ENCODE measurements around the gene WWC2.

Gene WWC2

DNA sequence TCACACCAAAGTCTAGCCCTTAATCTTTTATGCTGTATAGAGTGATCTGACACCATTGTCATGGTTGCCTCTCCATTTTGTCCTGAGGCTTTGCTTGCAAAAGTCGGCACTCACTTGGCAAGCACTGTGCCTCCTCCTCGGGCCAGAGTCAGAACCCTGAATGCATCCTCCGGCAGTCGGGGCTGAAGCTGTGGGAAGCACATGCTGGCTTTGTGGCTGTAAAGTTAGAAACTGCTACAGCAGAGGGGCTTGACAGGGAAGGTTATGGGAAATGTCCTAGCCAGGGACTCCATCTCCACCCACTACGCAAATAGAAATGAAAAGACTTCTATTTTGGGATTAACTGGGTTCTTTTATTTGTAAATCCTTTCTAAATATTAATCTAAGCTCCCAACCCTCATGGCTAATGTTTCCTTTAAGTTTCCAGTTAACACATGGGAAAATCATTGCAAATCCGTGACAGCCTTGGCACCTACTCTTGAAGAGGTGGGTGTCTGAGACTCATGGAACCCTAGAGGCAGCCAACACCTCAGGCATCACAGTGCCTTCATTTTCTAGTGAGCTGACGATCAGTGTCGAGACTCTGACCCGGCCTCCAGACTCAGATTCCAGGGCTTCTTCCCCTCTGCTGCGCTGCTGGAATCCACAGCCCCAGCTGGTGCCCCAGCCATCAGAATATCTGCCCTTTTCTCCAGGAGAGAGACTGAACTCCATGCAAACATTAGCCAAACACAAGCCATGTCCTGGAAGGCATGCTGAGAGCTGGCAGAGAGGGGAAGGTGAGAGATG lies 231.1 kb downstream of the WWC2 start:
- no peak for DNase-seq (ENCODE audit: low spot score)

DNA sequence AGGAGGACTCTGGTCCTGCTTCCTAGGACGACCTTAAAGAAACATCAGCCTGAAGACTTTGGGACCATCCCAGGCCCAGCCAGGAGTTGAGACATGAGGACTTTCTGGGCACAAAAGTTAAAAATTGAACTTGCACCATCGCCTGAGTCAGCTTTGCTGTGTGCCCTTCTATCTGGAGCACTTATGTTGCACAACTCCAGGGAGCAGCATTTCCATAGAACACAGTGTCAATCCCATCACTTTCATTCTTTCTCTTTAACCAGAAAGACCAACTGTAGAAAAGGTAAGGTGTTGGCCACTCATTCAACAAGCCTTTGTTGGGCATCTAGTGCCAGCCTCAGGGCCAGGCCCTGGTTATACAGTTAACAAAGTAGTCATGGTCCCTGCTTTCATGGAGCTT lies 231.8 kb downstream of the WWC2 start:
- DNase-seq (ENCODE audit: low spot score): no peak

- no peak for DNase-seq (ENCODE audit: low spot score)
Observed at GRCh38 chr4:183332447-183332846, 233.4 kb downstream of the WWC2 start.

DNA sequence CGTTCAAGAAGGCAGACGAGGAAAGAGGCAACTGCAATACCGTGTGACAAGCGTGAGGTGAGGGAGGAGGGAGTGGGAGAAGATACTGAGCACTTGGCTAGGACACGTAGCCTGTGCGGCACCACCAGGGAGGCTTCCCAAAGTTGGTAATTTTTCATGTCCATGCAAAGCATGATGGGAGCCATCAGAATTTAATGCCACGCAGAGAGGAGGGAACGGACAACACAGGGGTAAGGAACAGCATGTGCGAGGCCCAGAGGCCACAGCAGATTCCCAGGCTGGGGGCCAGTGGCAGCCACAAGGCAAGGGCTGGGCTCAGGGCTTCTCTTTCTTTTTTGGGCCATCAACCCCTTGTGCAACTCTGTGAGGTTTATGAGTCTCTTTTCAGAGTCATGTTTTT lies 234.1 kb downstream of the WWC2 start:
- no peak for DNase-seq (ENCODE audit: low spot score)

GRCh38 chr4:183333983-183334382 lies 234.9 kb downstream of the WWC2 start:
- DNase-seq (ENCODE audit: low spot score): no peak

DNA sequence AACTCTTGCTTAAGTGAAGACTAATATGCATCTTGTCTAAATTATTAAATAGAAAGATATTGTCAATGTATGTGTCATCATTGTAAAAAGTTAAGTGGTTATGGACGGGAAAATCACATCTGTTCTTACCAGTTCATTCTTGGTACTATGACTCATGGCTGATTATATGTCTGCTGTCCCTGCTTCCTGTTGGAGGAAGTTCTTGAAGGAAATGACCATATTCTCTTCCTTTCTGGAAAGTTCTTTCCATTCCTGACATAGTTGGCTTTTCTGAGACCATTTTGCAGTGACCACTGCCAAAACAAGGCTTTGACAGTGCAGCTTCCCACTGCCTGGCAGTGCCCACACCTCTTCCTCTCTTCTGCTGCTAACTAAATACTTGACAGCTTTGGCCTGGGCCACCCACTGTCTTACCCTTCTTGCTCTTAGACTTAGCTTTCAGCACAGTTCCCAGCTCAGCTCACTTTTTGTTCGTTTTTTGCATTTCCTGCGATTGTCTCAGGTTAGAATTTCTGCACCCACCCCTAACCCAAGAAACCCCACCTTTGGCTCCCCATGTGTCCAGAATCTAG lies 236.4 kb downstream of the WWC2 start:
- no peak for DNase-seq (ENCODE audit: low spot score)

DNA sequence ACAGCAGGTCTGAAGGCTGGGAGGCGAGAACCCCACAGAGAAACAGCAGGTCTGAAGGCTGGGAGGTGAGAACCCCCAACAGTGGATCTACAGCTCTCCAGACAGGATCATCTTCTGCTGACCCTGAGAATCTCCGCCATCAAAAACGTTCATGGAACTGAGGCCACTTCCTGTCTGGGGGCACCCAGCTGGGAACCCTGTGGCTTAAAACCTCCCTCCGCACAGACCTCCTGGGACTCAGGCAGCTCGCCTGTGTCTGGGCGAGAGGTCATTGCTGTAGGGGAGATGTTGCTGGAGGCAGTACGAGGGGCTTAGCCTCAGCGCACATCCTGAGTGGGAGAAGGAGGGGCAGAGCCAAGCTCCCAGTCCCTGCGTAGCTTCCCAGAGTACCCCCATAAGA lies 238.3 kb downstream of the WWC2 start:
- no peak for DNase-seq (ENCODE audit: low spot score)

- DNase-seq (ENCODE audit: low spot score): no peak
Observed at GRCh38 chr4:183337833-183338232, 238.8 kb downstream of the WWC2 start.

DNA sequence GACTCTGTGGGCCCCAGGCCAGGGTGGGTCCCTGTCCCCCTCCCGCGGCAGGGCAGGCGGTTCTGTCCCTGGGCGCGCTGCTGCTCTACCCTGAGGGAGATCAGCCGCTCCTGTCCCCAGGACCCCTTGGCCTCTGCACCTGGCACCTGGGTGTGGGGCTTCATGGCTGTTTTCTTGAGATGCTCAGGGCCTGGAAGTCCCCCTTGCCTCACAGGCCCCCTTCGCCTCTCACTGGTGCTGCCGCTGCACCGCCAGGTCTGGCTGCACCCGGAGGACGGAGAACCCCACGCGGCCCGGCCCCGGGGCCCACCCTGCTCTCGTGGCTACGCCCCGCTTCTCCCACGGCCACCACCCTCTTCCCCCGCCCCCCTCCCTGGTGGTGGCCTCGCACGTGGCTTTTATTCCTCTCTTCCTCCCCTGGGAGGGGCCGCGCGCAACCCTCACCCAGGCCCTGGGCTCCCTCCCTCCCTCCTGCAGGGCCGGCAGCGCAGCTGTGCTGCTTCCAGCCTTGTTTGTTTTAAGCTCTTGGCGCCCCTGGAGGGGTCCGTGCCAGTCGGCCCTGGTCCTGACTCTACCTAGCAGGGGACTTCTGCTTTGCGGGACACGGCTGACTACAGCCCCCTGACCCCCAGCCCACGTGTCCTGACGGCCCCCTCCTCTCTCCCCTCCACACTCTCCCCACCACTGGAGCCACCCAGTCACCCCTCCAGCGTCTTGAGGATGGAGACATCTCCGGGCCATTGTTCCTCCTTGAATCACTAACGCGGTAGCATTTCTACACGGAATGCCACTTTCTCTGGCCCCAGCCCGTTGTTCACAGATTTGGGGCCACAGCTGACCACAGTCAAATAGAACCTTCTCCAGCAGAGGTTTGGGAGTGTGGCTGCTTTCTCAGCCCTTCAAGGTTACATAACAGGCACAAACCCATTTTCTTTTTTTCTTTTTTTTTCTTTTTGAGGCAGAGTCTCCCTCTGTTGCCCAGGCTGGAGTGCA lies 243.8 kb downstream of the WWC2 start:
- DNase-seq (ENCODE audit: low spot score): no peak

GRCh38 chr4:183343730-183344129 lies 244.7 kb downstream of the WWC2 start:
- no peak for DNase-seq (ENCODE audit: low spot score)

GRCh38 chr4:183344523-183345255 lies 245.6 kb downstream of the WWC2 start:
- no peak for DNase-seq (ENCODE audit: low spot score)

GRCh38 chr4:183345261-183345660 lies 246.2 kb downstream of the WWC2 start:
- no peak for DNase-seq (ENCODE audit: low spot score)

GRCh38 chr4:183347146-183347545 lies 248.1 kb downstream of the WWC2 start:
- no peak for DNase-seq (ENCODE audit: low spot score)

- DNase-seq (ENCODE audit: low spot score): no peak
Observed at GRCh38 chr4:183347566-183347965, 248.5 kb downstream of the WWC2 start.

- DNase-seq (ENCODE audit: low spot score): no peak
Observed at GRCh38 chr4:183348136-183348535, 249.1 kb downstream of the WWC2 start.

GRCh38 chr4:183348706-183349659 lies 249.9 kb downstream of the WWC2 start:
- DNase-seq (ENCODE audit: low spot score): peak; percentile 28

DNA sequence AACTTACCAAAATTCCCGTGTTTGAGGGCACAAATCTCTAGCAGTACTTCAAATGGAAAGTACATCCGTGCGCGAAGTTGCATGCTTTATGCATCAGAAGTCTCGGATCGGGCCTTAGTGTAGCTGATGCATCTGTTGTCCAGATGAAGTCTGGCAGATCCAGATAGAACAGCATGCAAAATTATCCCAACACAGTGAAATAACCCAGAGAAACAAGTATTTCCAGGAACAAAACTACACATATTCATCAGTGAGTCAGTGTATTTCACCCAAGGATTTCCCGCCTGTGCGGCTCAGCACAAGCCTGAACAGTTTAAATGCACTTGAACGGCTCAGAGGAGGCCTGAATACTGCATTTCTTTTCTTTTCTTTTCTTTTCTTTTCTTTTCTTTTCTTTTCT lies 250.6 kb downstream of the WWC2 start:
- DNase-seq (ENCODE audit: low spot score): no peak

- DNase-seq (ENCODE audit: low spot score): no peak
Observed at GRCh38 chr4:183350317-183351071, 251.4 kb downstream of the WWC2 start.

GRCh38 chr4:183352546-183352945 lies 253.5 kb downstream of the WWC2 start:
- DNase-seq (ENCODE audit: low spot score): no peak

GRCh38 chr4:183353557-183353956 lies 254.5 kb downstream of the WWC2 start:
- no peak for DNase-seq (ENCODE audit: low spot score)
